DND-41 (cell line): ENCODE measurements around the gene SIX3.

Source experiments
- ATAC-seq: fragments of 200-7000 bp; cut with Tn5 transposase; 3 replicates; pipeline ENCODE4 v1.9.1; 2021; ENCODE audit warnings: low read depth; ENCODE audit not compliant: insufficient read depth
- DNase-seq: peaks from one replicate; pipeline ENCODE4 v3.0.0-alpha.2; 2020
- H2AFZ ChIP-seq: 2 replicates; pipeline ENCODE4 v1.6.0; 2012; ENCODE audit warnings: low read depth, low read length
- H3K27ac ChIP-seq: 2 replicates; pipeline ENCODE4 v1.5.1; 2012; ENCODE audit warnings: low read length, inconsistent platforms
- H3K27me3 ChIP-seq: fragments of 200-600 bp; sonication (generic); 2 replicates; pipeline ENCODE4 v1.6.0; 2012; ENCODE audit warnings: low read length, mild to moderate bottlenecking, inconsistent platforms; ENCODE audit not compliant: insufficient read depth, poor library complexity
- H3K36me3 ChIP-seq: 2 replicates; pipeline ENCODE4 v1.5.1; 2012; ENCODE audit warnings: low read length, inconsistent platforms; ENCODE audit not compliant: insufficient read depth
- H3K4me1 ChIP-seq: 2 replicates; pipeline ENCODE4 v1.5.1; 2012; ENCODE audit warnings: mild to moderate bottlenecking, low read length; ENCODE audit not compliant: insufficient read depth
- H3K4me2 ChIP-seq: 2 replicates; pipeline ENCODE4 v1.6.0; 2012; ENCODE audit warnings: mild to moderate bottlenecking, moderate library complexity, low read length, inconsistent platforms; ENCODE audit not compliant: insufficient read depth
- H3K4me3 ChIP-seq, 2 experiments: fragments of 200-600 bp in 1 of 2; shearing (Covaris generic) in 1 of 2; 2 replicates each; pipeline ENCODE4 v1.5.1; 2012 to 2016; ENCODE audit warnings: inconsistent platforms in 2 of 2, low read length in 2 of 2, mild to moderate bottlenecking in 2 of 2, low read depth in 1 of 2, moderate library complexity in 1 of 2
- H3K79me2 ChIP-seq: 2 replicates; pipeline ENCODE4 v1.6.0; 2012; ENCODE audit warnings: low read length, inconsistent platforms; ENCODE audit not compliant: insufficient read depth
- H3K9ac ChIP-seq: 2 replicates; pipeline ENCODE4 v1.6.0; 2012; ENCODE audit warnings: low read depth, mild to moderate bottlenecking, inconsistent platforms, low read length, moderate library complexity
- H3K9me3 ChIP-seq: 2 replicates; pipeline ENCODE4 v1.5.1; 2012; ENCODE audit warnings: low read length, moderate library complexity, mild to moderate bottlenecking, inconsistent platforms; ENCODE audit not compliant: insufficient read depth, severe bottlenecking
- H4K20me1 ChIP-seq: 2 replicates; pipeline ENCODE4 v1.6.0; 2012; ENCODE audit warnings: low read length; ENCODE audit not compliant: insufficient read depth
- CTCF ChIP-seq: IDR thresholded peaks from 2 replicates; pipeline ENCODE4 v1.5.1; 2012; ENCODE audit warnings: borderline replicate concordance, low read length, moderate library complexity, mild to moderate bottlenecking; ENCODE audit not compliant: poor library complexity, severe bottlenecking; ENCODE audit errors: extremely low read depth
- EZH2 ChIP-seq: IDR thresholded peaks from 3 replicates; pipeline ENCODE4 v1.6.1; 2012; ENCODE audit warnings: borderline replicate concordance, low read depth, mild to moderate bottlenecking, moderate library complexity, low read length, inconsistent platforms; ENCODE audit not compliant: severe bottlenecking

Gene SIX3

GRCh38 chr2:44942304-44943030 is 965 bp downstream of the SIX3 start:
- no peaks in the 10 kb centered on the region for H3K36me3 ChIP-seq
- no peak overlapping the region for H3K4me2 ChIP-seq
- H3K9me3 ChIP-seq, result no peaks in the 10 kb centered on the region
- no peaks in the 10 kb centered on the region for H3K79me2 ChIP-seq
- DNase-seq (no peak), ATAC-seq (no peak)
- no peaks in the 10 kb centered on the region for H3K4me1 ChIP-seq
- H4K20me1 ChIP-seq, result no peaks in the 10 kb centered on the region
- no peak overlapping the region for H3K9ac ChIP-seq
- H3K27me3 ChIP-seq, result no peaks in the 10 kb centered on the region
- H3K27ac ChIP-seq, result no peak overlapping the region
- no peak overlapping the region for H2AFZ ChIP-seq
- TF ChIP-seq CTCF, result no peak
- TF ChIP-seq EZH2, result no peak
- no peak overlapping the region for H3K4me3 ChIP-seq

GRCh38 chr2:44943031-44943692 is 1.7 kb downstream of the SIX3 start:
- Histone ChIP-seq H3K79me2 (no peaks in the 10 kb centered on the region), H3K4me2 (no peak overlapping the region), H4K20me1 (no peaks in the 10 kb centered on the region), H3K27me3 (no peaks in the 10 kb centered on the region), H3K36me3 (no peaks in the 10 kb centered on the region), H3K4me3 (no peak overlapping the region), H3K27ac (no peak overlapping the region), H3K9ac (no peak overlapping the region), H2AFZ (no peak overlapping the region), H3K4me1 (no peaks in the 10 kb centered on the region), H3K9me3 (no peaks in the 10 kb centered on the region)
- TF ChIP-seq CTCF (no peak), EZH2 (no peak)
- DNase-seq (no peak), ATAC-seq (no peak)

- no peak overlapping the region for H3K4me3 ChIP-seq
- H3K79me2 ChIP-seq, result no peaks in the 10 kb centered on the region
- H3K27ac ChIP-seq, result no peak overlapping the region
- ATAC-seq (no peak), DNase-seq (no peak)
- no peaks in the 10 kb centered on the region for H3K27me3 ChIP-seq
- H2AFZ ChIP-seq, result no peak overlapping the region
- H3K9me3 ChIP-seq, result no peaks in the 10 kb centered on the region
- H4K20me1 ChIP-seq, result no peaks in the 10 kb centered on the region
- H3K9ac ChIP-seq, result no peak overlapping the region
- H3K4me1 ChIP-seq, result no peaks in the 10 kb centered on the region
- TF ChIP-seq EZH2, result no peak
- TF ChIP-seq CTCF, result no peak
- H3K4me2 ChIP-seq, result no peak overlapping the region
- H3K36me3 ChIP-seq, result no peaks in the 10 kb centered on the region
Observed at GRCh38 chr2:44943693-44944101, 2.2 kb downstream of the SIX3 start.
